Measurements from ENCODE around the gene FRS2.

- TF ChIP-seq POLR2A (IDR thresholded peaks at IDR 0.05) (no peak), EP300 (IDR thresholded peaks at IDR 0.05) (no peak)
- TF ChIP-seq, protein P1, sequence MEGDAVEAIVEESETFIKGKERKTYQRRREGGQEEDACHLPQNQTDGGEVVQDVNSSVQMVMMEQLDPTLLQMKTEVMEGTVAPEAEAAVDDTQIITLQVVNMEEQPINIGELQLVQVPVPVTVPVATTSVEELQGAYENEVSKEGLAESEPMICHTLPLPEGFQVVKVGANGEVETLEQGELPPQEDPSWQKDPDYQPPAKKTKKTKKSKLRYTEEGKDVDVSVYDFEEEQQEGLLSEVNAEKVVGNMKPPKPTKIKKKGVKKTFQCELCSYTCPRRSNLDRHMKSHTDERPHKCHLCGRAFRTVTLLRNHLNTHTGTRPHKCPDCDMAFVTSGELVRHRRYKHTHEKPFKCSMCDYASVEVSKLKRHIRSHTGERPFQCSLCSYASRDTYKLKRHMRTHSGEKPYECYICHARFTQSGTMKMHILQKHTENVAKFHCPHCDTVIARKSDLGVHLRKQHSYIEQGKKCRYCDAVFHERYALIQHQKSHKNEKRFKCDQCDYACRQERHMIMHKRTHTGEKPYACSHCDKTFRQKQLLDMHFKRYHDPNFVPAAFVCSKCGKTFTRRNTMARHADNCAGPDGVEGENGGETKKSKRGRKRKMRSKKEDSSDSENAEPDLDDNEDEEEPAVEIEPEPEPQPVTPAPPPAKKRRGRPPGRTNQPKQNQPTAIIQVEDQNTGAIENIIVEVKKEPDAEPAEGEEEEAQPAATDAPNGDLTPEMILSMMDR (IDR thresholded peaks at IDR 0.05): no peak
Measured at GRCh38 chr12:69456239-69456638, 13.9 kb upstream of the FRS2 start.

Data from ovary (tissue), 3 donors.